Measurements from ENCODE around the gene AGBL3. TPM values are rescaled to one million over a fixed set of nuclear protein-coding genes. Genes with fewer than 3 reads are reported as not detected.
A peak's percentile ranks its signal among the peaks of the same experiment; 100 is the strongest.

Gene AGBL3
- 0.51 TPM for polyA plus RNA-seq (2013, experiment 1 of 2)
- polyA plus RNA-seq (2013, experiment 2 of 2), result 0.41 TPM

GRCh38 chr7:134986363-134987251, at the start of gene AGBL3:
TSS of gene AGBL3 (plus strand) at chr7:134986508. CDS start at chr7:134987934, 1,426 bp downstream.
- H2BK12ac ChIP-seq (ENCODE audit: low read length in 2 of 2), result no peak within 1 kb of the TSS
- H4K91ac ChIP-seq (ENCODE audit: low read length), result peak within 1 kb of the TSS; percentile 87
- H2AFZ ChIP-seq (ENCODE audit: low read depth, low read length), result peak within 1 kb of the TSS; percentile 98
- H3K14ac ChIP-seq (ENCODE audit: low read length in 2 of 2), result peak within 1 kb of the TSS in 1 of 2 experiments; percentile 97
- peak within 1 kb of the TSS; percentile 81 for H2AK5ac ChIP-seq (ENCODE audit: low read length, severe bottlenecking)
- H3K79me1 ChIP-seq (replicated peaks; ENCODE audit: low read length, poor library complexity, severe bottlenecking), result peaks cover 3% of the 10 kb centered on the region
- H3K4me2 ChIP-seq (ENCODE audit: low read length, poor library complexity, severe bottlenecking), result peak within 1 kb of the TSS; percentile 88
- 3% methylated on average over 67 of the region's 70 CpGs for WGBS
- peak within 1 kb of the TSS; percentile 92 to 96 for H3K18ac ChIP-seq (ENCODE audit: low read depth in 1 of 2, low read length in 2 of 2)
- peaks cover 0 to 12% of the 10 kb centered on the region in 2 experiments for H3K36me3 ChIP-seq (ENCODE audit: control insufficient read depth in 1 of 2, insufficient read depth in 2 of 2, low read depth in 1 of 2, low read length in 2 of 2)
- H2BK120ac ChIP-seq (ENCODE audit: low read depth, low read length), result peak within 1 kb of the TSS; percentile 83
- peak within 1 kb of the TSS in 1 of 2 experiments; percentile 96 for H3K23ac ChIP-seq (ENCODE audit: low read length in 2 of 2)
- peak; percentile 95 for DNase-seq
- peak within 1 kb of the TSS; percentile 77 to 80 for H3K4ac ChIP-seq (ENCODE audit: low read depth in 1 of 2, low read length in 2 of 2)
- H3K9me3 ChIP-seq (ENCODE audit: control insufficient read depth, low read length), result no peaks in the 10 kb centered on the region
- H2BK15ac ChIP-seq (ENCODE audit: low read depth, poor library complexity, severe bottlenecking), result no peak within 1 kb of the TSS
- peak within 1 kb of the TSS; percentile 93 for H3K9ac ChIP-seq (ENCODE audit: low read length)
- no peaks in the 10 kb centered on the region for H3K4me1 ChIP-seq (ENCODE audit: control insufficient read depth, insufficient read depth, low read depth, low read length)
- no peaks in the 10 kb centered on the region for H3K27me3 ChIP-seq (ENCODE audit: control insufficient read depth in 1 of 2, insufficient read depth in 1 of 2, low read length in 2 of 2)
- H2BK5ac ChIP-seq (ENCODE audit: low read depth, low read length, poor library complexity, severe bottlenecking), result peak within 1 kb of the TSS; percentile 57
- H3K4me3 ChIP-seq (ENCODE audit: insufficient read depth in 1 of 2, low read depth in 1 of 2, low read length in 2 of 2), result peak within 1 kb of the TSS; percentile 96 to 99
- H3K27ac ChIP-seq (ENCODE audit: low read length, poor library complexity, severe bottlenecking), result peak within 1 kb of the TSS; percentile 95
- peak within 1 kb of the TSS; percentile 97 for H4K8ac ChIP-seq (ENCODE audit: low read length)

- 72% methylated on average over 3 of the region's 3 CpGs for WGBS
- no peaks in the 10 kb centered on the region for H3K27me3 ChIP-seq (ENCODE audit: control insufficient read depth in 1 of 2, insufficient read depth in 1 of 2, low read length in 2 of 2)
- no peak overlapping the region for H3K23ac ChIP-seq (ENCODE audit: low read length in 2 of 2)
- peak overlapping the region; percentile 42 for H3K27ac ChIP-seq (ENCODE audit: low read length, poor library complexity, severe bottlenecking)
- no peak for DNase-seq
- peaks cover 22% of the 10 kb centered on the region for H3K79me1 ChIP-seq (replicated peaks; ENCODE audit: low read length, poor library complexity, severe bottlenecking)
- H3K18ac ChIP-seq (ENCODE audit: low read depth in 1 of 2, low read length in 2 of 2), result no peak overlapping the region
- H2BK5ac ChIP-seq (ENCODE audit: low read depth, low read length, poor library complexity, severe bottlenecking), result no peak overlapping the region
- no peak overlapping the region for H4K91ac ChIP-seq (ENCODE audit: low read length)
- no peaks in the 10 kb centered on the region for H3K9me3 ChIP-seq (ENCODE audit: control insufficient read depth, low read length)
- H2BK12ac ChIP-seq (ENCODE audit: low read length in 2 of 2), result no peak overlapping the region
- no peak overlapping the region for H3K14ac ChIP-seq (ENCODE audit: low read length in 2 of 2)
- H3K4ac ChIP-seq (ENCODE audit: low read depth in 1 of 2, low read length in 2 of 2), result no peak overlapping the region
- H3K4me3 ChIP-seq (ENCODE audit: insufficient read depth in 1 of 2, low read depth in 1 of 2, low read length in 2 of 2), result no peak overlapping the region
- no peak overlapping the region for H2AFZ ChIP-seq (ENCODE audit: low read depth, low read length)
- H2BK120ac ChIP-seq (ENCODE audit: low read depth, low read length), result no peak overlapping the region
- no peak overlapping the region for H2BK15ac ChIP-seq (ENCODE audit: low read depth, poor library complexity, severe bottlenecking)
- peak overlapping the region; percentile 32 for H4K8ac ChIP-seq (ENCODE audit: low read length)
- no peak overlapping the region for H3K4me2 ChIP-seq (ENCODE audit: low read length, poor library complexity, severe bottlenecking)
- peak overlapping the region; percentile 31 for H3K9ac ChIP-seq (ENCODE audit: low read length)
- H3K4me1 ChIP-seq (ENCODE audit: control insufficient read depth, insufficient read depth, low read depth, low read length), result peaks cover 9% of the 10 kb centered on the region
- peak overlapping the region; percentile 73 for H2AK5ac ChIP-seq (ENCODE audit: low read length, severe bottlenecking)
- peaks cover 17 to 95% of the 10 kb centered on the region in 2 experiments for H3K36me3 ChIP-seq (ENCODE audit: control insufficient read depth in 1 of 2, insufficient read depth in 2 of 2, low read depth in 1 of 2, low read length in 2 of 2)
These were observed 49.3 kb upstream of the AGBL3 start for GRCh38 chr7:134936893-134937510.

GRCh38 chr7:134938141-134938540, 48.2 kb upstream of the AGBL3 start:
- no peak for DNase-seq
- H3K18ac ChIP-seq (ENCODE audit: low read depth in 1 of 2, low read length in 2 of 2), result no peak overlapping the region
- no peak overlapping the region for H2BK120ac ChIP-seq (ENCODE audit: low read depth, low read length)
- no peak overlapping the region for H3K4ac ChIP-seq (ENCODE audit: low read depth in 1 of 2, low read length in 2 of 2)
- no peaks in the 10 kb centered on the region for H3K27me3 ChIP-seq (ENCODE audit: control insufficient read depth in 1 of 2, insufficient read depth in 1 of 2, low read length in 2 of 2)
- H3K4me2 ChIP-seq (ENCODE audit: low read length, poor library complexity, severe bottlenecking), result no peak overlapping the region
- WGBS, result 95% methylated on average over 4 of the region's 4 CpGs
- no peak overlapping the region for H2AFZ ChIP-seq (ENCODE audit: low read depth, low read length)
- peaks cover 5% of the 10 kb centered on the region for H3K4me1 ChIP-seq (ENCODE audit: control insufficient read depth, insufficient read depth, low read depth, low read length)
- no peak overlapping the region for H3K4me3 ChIP-seq (ENCODE audit: insufficient read depth in 1 of 2, low read depth in 1 of 2, low read length in 2 of 2)
- H4K8ac ChIP-seq (ENCODE audit: low read length), result peak overlapping the region; percentile 41
- H2BK12ac ChIP-seq (ENCODE audit: low read length in 2 of 2), result no peak overlapping the region
- H4K91ac ChIP-seq (ENCODE audit: low read length), result no peak overlapping the region
- no peak overlapping the region for H3K14ac ChIP-seq (ENCODE audit: low read length in 2 of 2)
- no peaks in the 10 kb centered on the region for H3K9me3 ChIP-seq (ENCODE audit: control insufficient read depth, low read length)
- H3K79me1 ChIP-seq (replicated peaks; ENCODE audit: low read length, poor library complexity, severe bottlenecking), result peaks cover 22% of the 10 kb centered on the region
- H3K27ac ChIP-seq (ENCODE audit: low read length, poor library complexity, severe bottlenecking), result no peak overlapping the region
- no peak overlapping the region for H2AK5ac ChIP-seq (ENCODE audit: low read length, severe bottlenecking)
- peaks cover 11 to 93% of the 10 kb centered on the region in 2 experiments for H3K36me3 ChIP-seq (ENCODE audit: control insufficient read depth in 1 of 2, insufficient read depth in 2 of 2, low read depth in 1 of 2, low read length in 2 of 2)
- no peak overlapping the region for H3K23ac ChIP-seq (ENCODE audit: low read length in 2 of 2)
- no peak overlapping the region for H3K9ac ChIP-seq (ENCODE audit: low read length)
- H2BK5ac ChIP-seq (ENCODE audit: low read depth, low read length, poor library complexity, severe bottlenecking), result no peak overlapping the region
- no peak overlapping the region for H2BK15ac ChIP-seq (ENCODE audit: low read depth, poor library complexity, severe bottlenecking)

GRCh38 chr7:134939136-134939535, 47.2 kb upstream of the AGBL3 start:
- Histone ChIP-seq H3K9ac (ENCODE audit: low read length) (no peak overlapping the region), H3K23ac (ENCODE audit: low read length in 2 of 2) (no peak overlapping the region), H3K18ac (ENCODE audit: low read depth in 1 of 2, low read length in 2 of 2) (no peak overlapping the region), H2BK15ac (ENCODE audit: low read depth, poor library complexity, severe bottlenecking) (peak overlapping the region; percentile 48), H3K14ac (ENCODE audit: low read length in 2 of 2) (no peak overlapping the region), H3K27me3 (ENCODE audit: control insufficient read depth in 1 of 2, insufficient read depth in 1 of 2, low read length in 2 of 2) (no peaks in the 10 kb centered on the region), H2BK120ac (ENCODE audit: low read depth, low read length) (no peak overlapping the region), H3K9me3 (ENCODE audit: control insufficient read depth, low read length) (no peaks in the 10 kb centered on the region), H3K4me2 (ENCODE audit: low read length, poor library complexity, severe bottlenecking) (no peak overlapping the region), H2BK12ac (ENCODE audit: low read length in 2 of 2) (no peak overlapping the region), H3K4me3 (ENCODE audit: insufficient read depth in 1 of 2, low read depth in 1 of 2, low read length in 2 of 2) (no peak overlapping the region), H3K27ac (ENCODE audit: low read length, poor library complexity, severe bottlenecking) (no peak overlapping the region), H3K4me1 (ENCODE audit: control insufficient read depth, insufficient read depth, low read depth, low read length) (peaks cover 5% of the 10 kb centered on the region), H3K79me1 (replicated peaks; ENCODE audit: low read length, poor library complexity, severe bottlenecking) (peaks cover 20% of the 10 kb centered on the region), H3K36me3 (ENCODE audit: control insufficient read depth in 1 of 2, insufficient read depth in 2 of 2, low read depth in 1 of 2, low read length in 2 of 2) (peaks cover 11 to 93% of the 10 kb centered on the region in 2 experiments), H4K91ac (ENCODE audit: low read length) (no peak overlapping the region), H2BK5ac (ENCODE audit: low read depth, low read length, poor library complexity, severe bottlenecking) (no peak overlapping the region), H3K4ac (ENCODE audit: low read depth in 1 of 2, low read length in 2 of 2) (no peak overlapping the region), H2AK5ac (ENCODE audit: low read length, severe bottlenecking) (no peak overlapping the region), H4K8ac (ENCODE audit: low read length) (peak overlapping the region; percentile 37), H2AFZ (ENCODE audit: low read depth, low read length) (no peak overlapping the region)
- 91% methylated on average over 3 of the region's 4 CpGs for WGBS
- DNase-seq, result no peak
